HL-60 (cell line): ENCODE measurements around the gene TELO2.

Source experiments
- POLR2AphosphoS5 ChIP-seq: IDR thresholded peaks from 2 replicates; pipeline ENCODE4 v1.6.1; 2012; ENCODE audit warnings: low read depth
- TF ChIP-seq, protein P1 (sequence below): IDR thresholded peaks from one replicate; pipeline ENCODE4 v1.5.1; 2011; ENCODE audit warnings: low read length, control low read depth, inconsistent platforms; ENCODE audit not compliant: insufficient read depth
- TF ChIP-seq, protein P2 (sequence below): IDR thresholded peaks from 2 replicates; pipeline ENCODE4 v1.6.1; 2012; ENCODE audit warnings: low read depth; ENCODE audit not compliant: insufficient replicate concordance

DNA sequence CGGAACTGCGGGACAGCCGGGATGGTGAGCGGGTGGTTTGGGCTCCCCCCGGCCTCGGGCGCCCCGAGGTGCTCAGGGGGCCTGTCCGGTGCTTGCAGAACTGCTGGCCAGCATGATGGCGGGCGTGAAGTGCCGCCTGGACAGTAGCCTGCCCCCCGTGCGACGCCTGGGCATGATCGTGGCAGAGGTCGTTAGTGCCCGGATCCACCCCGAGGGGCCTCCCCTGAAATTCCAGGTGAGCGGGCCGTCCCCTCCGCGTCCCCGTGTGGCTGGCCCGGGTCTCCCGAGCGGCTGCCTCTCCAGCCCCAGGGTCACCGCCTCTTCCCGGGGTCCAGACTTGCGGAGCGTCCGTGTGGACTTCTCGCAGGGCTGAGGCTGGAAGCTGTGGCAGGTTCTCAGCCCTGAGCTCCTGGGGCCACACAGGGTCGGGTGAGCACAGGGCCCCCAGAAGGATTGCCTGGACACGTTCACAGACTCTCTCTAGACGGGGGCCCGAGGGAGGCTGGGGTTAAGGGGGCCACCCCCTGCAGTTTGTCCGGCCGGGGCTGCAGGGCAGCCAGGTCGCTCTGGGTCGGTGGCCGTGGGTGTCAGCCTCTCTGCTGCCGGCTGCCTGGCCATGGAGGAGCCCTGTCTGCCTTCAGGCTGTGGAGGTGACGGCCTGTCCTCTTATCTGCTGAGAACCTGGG is 7.4 kb downstream of the TELO2 start:
- TF ChIP-seq, protein P1, sequence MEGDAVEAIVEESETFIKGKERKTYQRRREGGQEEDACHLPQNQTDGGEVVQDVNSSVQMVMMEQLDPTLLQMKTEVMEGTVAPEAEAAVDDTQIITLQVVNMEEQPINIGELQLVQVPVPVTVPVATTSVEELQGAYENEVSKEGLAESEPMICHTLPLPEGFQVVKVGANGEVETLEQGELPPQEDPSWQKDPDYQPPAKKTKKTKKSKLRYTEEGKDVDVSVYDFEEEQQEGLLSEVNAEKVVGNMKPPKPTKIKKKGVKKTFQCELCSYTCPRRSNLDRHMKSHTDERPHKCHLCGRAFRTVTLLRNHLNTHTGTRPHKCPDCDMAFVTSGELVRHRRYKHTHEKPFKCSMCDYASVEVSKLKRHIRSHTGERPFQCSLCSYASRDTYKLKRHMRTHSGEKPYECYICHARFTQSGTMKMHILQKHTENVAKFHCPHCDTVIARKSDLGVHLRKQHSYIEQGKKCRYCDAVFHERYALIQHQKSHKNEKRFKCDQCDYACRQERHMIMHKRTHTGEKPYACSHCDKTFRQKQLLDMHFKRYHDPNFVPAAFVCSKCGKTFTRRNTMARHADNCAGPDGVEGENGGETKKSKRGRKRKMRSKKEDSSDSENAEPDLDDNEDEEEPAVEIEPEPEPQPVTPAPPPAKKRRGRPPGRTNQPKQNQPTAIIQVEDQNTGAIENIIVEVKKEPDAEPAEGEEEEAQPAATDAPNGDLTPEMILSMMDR, result no peak
- TF ChIP-seq POLR2AphosphoS5, result no peak
- TF ChIP-seq, protein P2, sequence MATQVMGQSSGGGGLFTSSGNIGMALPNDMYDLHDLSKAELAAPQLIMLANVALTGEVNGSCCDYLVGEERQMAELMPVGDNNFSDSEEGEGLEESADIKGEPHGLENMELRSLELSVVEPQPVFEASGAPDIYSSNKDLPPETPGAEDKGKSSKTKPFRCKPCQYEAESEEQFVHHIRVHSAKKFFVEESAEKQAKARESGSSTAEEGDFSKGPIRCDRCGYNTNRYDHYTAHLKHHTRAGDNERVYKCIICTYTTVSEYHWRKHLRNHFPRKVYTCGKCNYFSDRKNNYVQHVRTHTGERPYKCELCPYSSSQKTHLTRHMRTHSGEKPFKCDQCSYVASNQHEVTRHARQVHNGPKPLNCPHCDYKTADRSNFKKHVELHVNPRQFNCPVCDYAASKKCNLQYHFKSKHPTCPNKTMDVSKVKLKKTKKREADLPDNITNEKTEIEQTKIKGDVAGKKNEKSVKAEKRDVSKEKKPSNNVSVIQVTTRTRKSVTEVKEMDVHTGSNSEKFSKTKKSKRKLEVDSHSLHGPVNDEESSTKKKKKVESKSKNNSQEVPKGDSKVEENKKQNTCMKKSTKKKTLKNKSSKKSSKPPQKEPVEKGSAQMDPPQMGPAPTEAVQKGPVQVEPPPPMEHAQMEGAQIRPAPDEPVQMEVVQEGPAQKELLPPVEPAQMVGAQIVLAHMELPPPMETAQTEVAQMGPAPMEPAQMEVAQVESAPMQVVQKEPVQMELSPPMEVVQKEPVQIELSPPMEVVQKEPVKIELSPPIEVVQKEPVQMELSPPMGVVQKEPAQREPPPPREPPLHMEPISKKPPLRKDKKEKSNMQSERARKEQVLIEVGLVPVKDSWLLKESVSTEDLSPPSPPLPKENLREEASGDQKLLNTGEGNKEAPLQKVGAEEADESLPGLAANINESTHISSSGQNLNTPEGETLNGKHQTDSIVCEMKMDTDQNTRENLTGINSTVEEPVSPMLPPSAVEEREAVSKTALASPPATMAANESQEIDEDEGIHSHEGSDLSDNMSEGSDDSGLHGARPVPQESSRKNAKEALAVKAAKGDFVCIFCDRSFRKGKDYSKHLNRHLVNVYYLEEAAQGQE, result no peak
